Testis (tissue), 2 donors: ENCODE measurements around the gene KLB.

Experiments
- CTCF ChIP-seq, 3 experiments: fragments of 450-650 bp in 2 of 3; fragments of 200-600 bp in 1 of 3; sonication (generic) in 1 of 3; IDR thresholded peaks; one replicate each; pipeline ENCODE4 v1.5.1; 2016 to 2019; ENCODE audit warnings: antibody characterized with exemption in 3 of 3, mild to moderate bottlenecking in 2 of 3, moderate library complexity in 1 of 3
- POLR2A ChIP-seq: fragments of 450-650 bp; IDR thresholded peaks from one replicate; pipeline ENCODE4 v1.6.1; 2017; ENCODE audit warnings: antibody characterized with exemption, mild to moderate bottlenecking, moderate library complexity

- TF ChIP-seq CTCF (IDR thresholded peaks at IDR 0.05), result no peak
- TF ChIP-seq POLR2A, result no peak
These were observed 65.7 kb downstream of the KLB start for GRCh38 chr4:39472396-39472795.
